Measurements from ENCODE around the gene KRTAP1-5.

DNA sequence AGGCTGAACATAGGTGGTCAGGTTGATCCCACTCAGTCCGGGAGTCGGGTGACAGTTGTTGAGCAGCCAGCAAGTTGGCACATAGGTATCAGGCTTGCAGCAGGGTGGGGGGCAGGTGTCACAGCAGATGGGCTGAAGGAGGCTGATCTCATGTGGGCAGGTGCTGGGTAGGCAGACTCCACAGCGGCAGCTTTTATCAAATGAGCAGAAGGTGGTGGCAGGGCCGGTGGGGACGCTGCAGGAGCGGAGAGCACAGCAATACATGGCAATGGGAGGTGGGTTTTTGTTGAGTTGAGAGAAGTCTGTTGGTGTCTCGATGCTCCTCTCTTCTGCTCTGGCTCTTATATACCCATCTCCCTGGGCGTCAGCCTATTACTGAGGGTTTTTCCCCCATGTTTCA lies 18.2 kb downstream of the KRTAP1-5 start, which contains the start of gene KRTAP3-1:
- TF ChIP-seq, protein P1, sequence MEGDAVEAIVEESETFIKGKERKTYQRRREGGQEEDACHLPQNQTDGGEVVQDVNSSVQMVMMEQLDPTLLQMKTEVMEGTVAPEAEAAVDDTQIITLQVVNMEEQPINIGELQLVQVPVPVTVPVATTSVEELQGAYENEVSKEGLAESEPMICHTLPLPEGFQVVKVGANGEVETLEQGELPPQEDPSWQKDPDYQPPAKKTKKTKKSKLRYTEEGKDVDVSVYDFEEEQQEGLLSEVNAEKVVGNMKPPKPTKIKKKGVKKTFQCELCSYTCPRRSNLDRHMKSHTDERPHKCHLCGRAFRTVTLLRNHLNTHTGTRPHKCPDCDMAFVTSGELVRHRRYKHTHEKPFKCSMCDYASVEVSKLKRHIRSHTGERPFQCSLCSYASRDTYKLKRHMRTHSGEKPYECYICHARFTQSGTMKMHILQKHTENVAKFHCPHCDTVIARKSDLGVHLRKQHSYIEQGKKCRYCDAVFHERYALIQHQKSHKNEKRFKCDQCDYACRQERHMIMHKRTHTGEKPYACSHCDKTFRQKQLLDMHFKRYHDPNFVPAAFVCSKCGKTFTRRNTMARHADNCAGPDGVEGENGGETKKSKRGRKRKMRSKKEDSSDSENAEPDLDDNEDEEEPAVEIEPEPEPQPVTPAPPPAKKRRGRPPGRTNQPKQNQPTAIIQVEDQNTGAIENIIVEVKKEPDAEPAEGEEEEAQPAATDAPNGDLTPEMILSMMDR (conservative IDR thresholded peaks at IDR 0.05 in 1 of 2, IDR thresholded peaks at IDR 0.05 in 1 of 2; ENCODE audit: extremely low read depth in 1 of 2, insufficient read depth in 1 of 2, low read depth in 1 of 2, low read length in 2 of 2), result no peak
- no peak for TF ChIP-seq EZH2 (IDR thresholded peaks at IDR 0.05; ENCODE audit: borderline replicate concordance, low read length)

Data from mammary epithelial cell (primary cell).